ENCODE measurements around the gene SLCO3A1. TPM values are rescaled to one million over a fixed set of nuclear protein-coding genes. Genes with fewer than 3 reads are reported as not detected.
A peak's percentile ranks its signal among the peaks of the same experiment; 100 is the strongest.
"Not testable (repeated sequence)": the region's sequence is repeated elsewhere in the genome, so short reads cannot be mapped to it uniquely, and the experiment has no call there.

SLCO3A1 gene
- total RNA-seq, 1 experiment from 2014 or later: not detected

DNA sequence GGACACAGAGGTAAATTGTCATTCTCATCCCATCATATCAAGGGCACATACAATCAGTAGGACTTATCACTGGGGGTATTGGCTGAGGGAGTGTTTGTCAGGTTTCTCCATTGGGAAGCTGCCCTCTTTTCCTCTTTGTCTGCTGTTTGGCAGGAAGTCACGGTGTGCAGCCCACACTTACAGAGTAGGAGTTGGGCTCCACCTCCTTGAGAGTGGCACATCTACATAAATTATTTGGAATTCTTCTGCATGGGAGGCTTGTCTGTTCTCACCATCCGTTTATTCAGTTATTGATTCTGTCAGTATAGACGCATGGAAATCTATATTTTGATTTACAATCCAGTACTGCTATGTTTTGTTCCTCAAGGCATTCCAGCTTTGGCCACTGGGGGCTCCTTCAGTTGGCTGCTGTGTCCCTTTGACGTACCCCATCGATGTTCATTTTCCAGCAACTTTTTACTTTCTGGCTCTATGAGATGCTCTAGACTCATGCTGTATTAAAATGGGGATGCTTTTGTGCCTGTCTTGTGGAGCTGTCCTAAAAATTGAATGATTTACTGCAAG is 200.3 kb downstream of the SLCO3A1 start:
- H3K9me3 ChIP-seq: no peaks in the 10 kb centered on the region
- no peak for DNase-seq
- ChIA-PET CTCF (no interaction called here), POLR2A (no interaction called here)
- H3K9me3 Mint-ChIP-seq (ENCODE audit: unreplicated experiment): no peaks in the 10 kb centered on the region
- peaks cover 12% of the 10 kb centered on the region for H3K27me3 Mint-ChIP-seq (ENCODE audit: insufficient read depth, unreplicated experiment)
- H3K4me3 Mint-ChIP-seq (ENCODE audit: unreplicated experiment): no peak overlapping the region
- no TSS peak for BruUV-seq (replicated peaks)
- no peaks in the 10 kb centered on the region for H3K27me3 ChIP-seq (replicated peaks; ENCODE audit: control insufficient read depth, insufficient read depth, low read length)
- H3K4me3 ChIP-seq (ENCODE audit: low read depth, low read length): no peak overlapping the region
- no peaks in the 10 kb centered on the region for H3K4me1 Mint-ChIP-seq (ENCODE audit: low read depth, unreplicated experiment)
- no peaks in the 10 kb centered on the region for H3K4me1 ChIP-seq
- H3K27ac Mint-ChIP-seq (ENCODE audit: unreplicated experiment): no peak overlapping the region
- TF ChIP-seq, protein P1, sequence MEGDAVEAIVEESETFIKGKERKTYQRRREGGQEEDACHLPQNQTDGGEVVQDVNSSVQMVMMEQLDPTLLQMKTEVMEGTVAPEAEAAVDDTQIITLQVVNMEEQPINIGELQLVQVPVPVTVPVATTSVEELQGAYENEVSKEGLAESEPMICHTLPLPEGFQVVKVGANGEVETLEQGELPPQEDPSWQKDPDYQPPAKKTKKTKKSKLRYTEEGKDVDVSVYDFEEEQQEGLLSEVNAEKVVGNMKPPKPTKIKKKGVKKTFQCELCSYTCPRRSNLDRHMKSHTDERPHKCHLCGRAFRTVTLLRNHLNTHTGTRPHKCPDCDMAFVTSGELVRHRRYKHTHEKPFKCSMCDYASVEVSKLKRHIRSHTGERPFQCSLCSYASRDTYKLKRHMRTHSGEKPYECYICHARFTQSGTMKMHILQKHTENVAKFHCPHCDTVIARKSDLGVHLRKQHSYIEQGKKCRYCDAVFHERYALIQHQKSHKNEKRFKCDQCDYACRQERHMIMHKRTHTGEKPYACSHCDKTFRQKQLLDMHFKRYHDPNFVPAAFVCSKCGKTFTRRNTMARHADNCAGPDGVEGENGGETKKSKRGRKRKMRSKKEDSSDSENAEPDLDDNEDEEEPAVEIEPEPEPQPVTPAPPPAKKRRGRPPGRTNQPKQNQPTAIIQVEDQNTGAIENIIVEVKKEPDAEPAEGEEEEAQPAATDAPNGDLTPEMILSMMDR (IDR thresholded peaks at IDR 0.05; ENCODE audit: insufficient read depth in 1 of 2, low read depth in 1 of 2, low read length in 1 of 2, severe bottlenecking in 1 of 2, unreplicated experiment in 1 of 2): peak; percentile 24 to 40
- intact Hi-C loops (cut with micrococcal nuclease; ENCODE audit: unreplicated experiment): no loop called here
- no peaks in the 10 kb centered on the region for H3K36me3 Mint-ChIP-seq (ENCODE audit: insufficient read depth, unreplicated experiment)
- no peaks in the 10 kb centered on the region for H3K36me3 ChIP-seq (ENCODE audit: control insufficient read depth, insufficient read depth, low read length)

DNA sequence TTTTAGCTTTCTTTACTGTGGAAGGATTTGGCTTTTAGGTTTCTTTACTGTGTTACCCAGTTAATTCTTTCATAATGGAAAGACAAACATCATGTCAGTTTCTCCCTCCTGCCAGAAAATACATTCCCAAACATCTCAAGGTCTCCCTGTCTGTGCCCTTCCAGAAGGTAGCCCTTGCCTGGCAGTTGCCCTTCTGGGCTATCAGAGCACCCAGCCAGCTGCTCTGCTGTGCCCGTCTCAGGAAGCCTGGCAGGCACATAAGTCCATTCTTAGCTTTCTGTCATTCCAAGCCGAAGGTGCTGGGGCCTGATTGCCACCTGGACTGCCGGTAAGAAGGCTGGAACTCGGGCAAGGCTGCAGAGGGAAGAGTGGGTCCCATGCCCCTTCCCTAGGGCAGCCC is 203.4 kb downstream of the SLCO3A1 start:
- no peak overlapping the region for H3K4me3 Mint-ChIP-seq (ENCODE audit: unreplicated experiment)
- POLR2A ChIA-PET: no interaction called here
- BruUV-seq (replicated peaks): no TSS peak
- CTCF ChIA-PET: no interaction called here
- H3K4me1 Mint-ChIP-seq (ENCODE audit: low read depth, unreplicated experiment): no peaks in the 10 kb centered on the region
- no peaks in the 10 kb centered on the region for H3K9me3 ChIP-seq
- intact Hi-C loops (cut with micrococcal nuclease; ENCODE audit: unreplicated experiment): no loop called here
- no peaks in the 10 kb centered on the region for H3K36me3 ChIP-seq (ENCODE audit: control insufficient read depth, insufficient read depth, low read length)
- DNase-seq: no peak
- no peaks in the 10 kb centered on the region for H3K36me3 Mint-ChIP-seq (ENCODE audit: insufficient read depth, unreplicated experiment)
- H3K27me3 ChIP-seq (replicated peaks; ENCODE audit: control insufficient read depth, insufficient read depth, low read length): no peaks in the 10 kb centered on the region
- TF ChIP-seq, protein P1 (IDR thresholded peaks at IDR 0.05; ENCODE audit: insufficient read depth in 1 of 2, low read depth in 1 of 2, low read length in 1 of 2, severe bottlenecking in 1 of 2, unreplicated experiment in 1 of 2): no peak
- no peak overlapping the region for H3K4me3 ChIP-seq (ENCODE audit: low read depth, low read length)
- H3K27me3 Mint-ChIP-seq (ENCODE audit: insufficient read depth, unreplicated experiment): peaks cover 6% of the 10 kb centered on the region
- H3K27ac Mint-ChIP-seq (ENCODE audit: unreplicated experiment): no peak overlapping the region
- H3K9me3 Mint-ChIP-seq (ENCODE audit: unreplicated experiment): no peaks in the 10 kb centered on the region
- no peaks in the 10 kb centered on the region for H3K4me1 ChIP-seq

DNA sequence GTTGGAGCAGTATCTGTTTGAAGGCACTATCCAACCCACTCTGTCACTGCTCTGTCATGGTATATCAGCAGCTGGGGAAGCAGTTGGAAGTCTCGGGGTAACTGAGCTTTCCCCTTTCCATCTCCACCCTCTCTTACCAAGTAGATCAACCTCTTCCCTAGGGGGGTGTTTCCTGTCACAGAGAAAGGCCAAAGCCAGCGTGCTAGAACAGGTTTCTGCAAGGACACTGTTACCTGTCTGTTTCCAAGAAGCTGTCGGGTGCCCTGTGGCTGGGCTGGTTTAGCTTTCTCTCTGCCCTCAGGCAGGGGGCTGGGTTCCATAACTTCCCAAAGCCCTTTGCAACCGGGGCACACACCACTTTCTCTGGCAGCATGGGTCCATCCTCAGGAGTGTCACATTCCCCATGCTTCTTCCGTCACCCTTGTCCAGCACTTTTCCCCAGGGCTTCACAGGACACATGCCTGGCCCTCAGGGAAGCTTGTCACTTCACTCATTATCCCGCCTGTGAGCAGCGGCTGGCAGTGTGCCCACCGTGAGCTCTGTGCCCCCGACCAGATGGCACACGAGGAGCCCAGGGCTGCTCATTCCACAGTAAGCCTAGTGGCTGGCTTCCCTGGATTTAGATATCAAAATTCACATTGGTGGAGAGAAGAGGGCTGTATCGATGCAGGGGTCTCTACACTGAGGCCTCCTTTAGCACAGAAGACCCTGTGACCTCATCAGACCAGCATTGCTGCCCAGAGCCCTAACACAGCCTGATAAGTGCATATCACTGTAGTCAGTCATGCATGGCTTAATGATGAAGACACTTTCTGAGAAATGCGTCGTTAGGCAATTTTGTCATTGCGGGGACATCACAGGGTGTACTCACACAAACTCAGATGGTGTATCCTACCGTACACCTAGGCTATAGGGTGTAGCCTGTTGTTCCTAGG is 205.8 kb downstream of the SLCO3A1 start:
- no peaks in the 10 kb centered on the region for H3K36me3 Mint-ChIP-seq (ENCODE audit: insufficient read depth, unreplicated experiment)
- no peaks in the 10 kb centered on the region for H3K9me3 Mint-ChIP-seq (ENCODE audit: unreplicated experiment)
- POLR2A ChIA-PET: no interaction called here
- no peak overlapping the region for H3K27ac Mint-ChIP-seq (ENCODE audit: unreplicated experiment)
- H3K4me1 ChIP-seq: no peaks in the 10 kb centered on the region
- no peak for DNase-seq
- no peaks in the 10 kb centered on the region for H3K27me3 ChIP-seq (replicated peaks; ENCODE audit: control insufficient read depth, insufficient read depth, low read length)
- no peaks in the 10 kb centered on the region for H3K9me3 ChIP-seq
- no peaks in the 10 kb centered on the region for H3K4me1 Mint-ChIP-seq (ENCODE audit: low read depth, unreplicated experiment)
- peaks cover 13% of the 10 kb centered on the region for H3K27me3 Mint-ChIP-seq (ENCODE audit: insufficient read depth, unreplicated experiment)
- no peak overlapping the region for H3K4me3 ChIP-seq (ENCODE audit: low read depth, low read length)
- CTCF ChIA-PET: no interaction called here
- intact Hi-C loops (cut with micrococcal nuclease; ENCODE audit: unreplicated experiment): no loop called here
- no peaks in the 10 kb centered on the region for H3K36me3 ChIP-seq (ENCODE audit: control insufficient read depth, insufficient read depth, low read length)
- BruUV-seq (replicated peaks): no TSS peak
- TF ChIP-seq, protein P1 (IDR thresholded peaks at IDR 0.05; ENCODE audit: insufficient read depth in 1 of 2, low read depth in 1 of 2, low read length in 1 of 2, severe bottlenecking in 1 of 2, unreplicated experiment in 1 of 2): no peak
- no peak overlapping the region for H3K4me3 Mint-ChIP-seq (ENCODE audit: unreplicated experiment)

DNA sequence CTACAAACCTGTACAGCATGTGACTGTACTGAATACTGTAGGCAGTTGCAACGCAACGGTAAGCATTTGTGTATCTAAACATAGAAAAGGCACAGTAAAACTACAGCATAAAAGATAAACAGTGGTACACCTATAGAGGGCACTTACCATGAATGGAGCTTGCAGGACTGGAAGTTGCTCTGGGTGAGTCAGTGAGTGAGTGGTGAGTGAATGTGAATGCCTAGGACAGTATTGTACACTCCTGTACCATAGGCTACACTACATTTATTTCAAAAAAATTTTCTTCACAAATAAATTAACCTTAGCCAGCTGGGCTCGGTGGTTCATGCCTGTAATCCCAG is 206.4 kb downstream of the SLCO3A1 start:
- H3K4me3 Mint-ChIP-seq (ENCODE audit: unreplicated experiment); H3K4me1 Mint-ChIP-seq (ENCODE audit: low read depth, unreplicated experiment); H3K4me1 ChIP-seq; BruUV-seq (replicated peaks); H3K27me3 ChIP-seq (replicated peaks; ENCODE audit: control insufficient read depth, insufficient read depth, low read length); H3K36me3 Mint-ChIP-seq (ENCODE audit: insufficient read depth, unreplicated experiment); H3K36me3 ChIP-seq (ENCODE audit: control insufficient read depth, insufficient read depth, low read length); H3K27ac Mint-ChIP-seq (ENCODE audit: unreplicated experiment); H3K4me3 ChIP-seq (ENCODE audit: low read depth, low read length); intact Hi-C loops (cut with micrococcal nuclease; ENCODE audit: unreplicated experiment); DNase-seq; H3K9me3 ChIP-seq; H3K9me3 Mint-ChIP-seq (ENCODE audit: unreplicated experiment); POLR2A ChIA-PET; CTCF ChIA-PET: not testable (repeated sequence)
- H3K27me3 Mint-ChIP-seq (ENCODE audit: insufficient read depth, unreplicated experiment): peaks cover 17% of the 10 kb centered on the region

Measured in Caco-2 (cell line).